ENCODE measurements around the gene PRG3. TPM values are rescaled to one million over a fixed set of nuclear protein-coding genes. Genes with fewer than 3 reads are reported as not detected.

PRG3 gene
- total RNA-seq, 1 experiment from 2014 or later, result not detected

DNA sequence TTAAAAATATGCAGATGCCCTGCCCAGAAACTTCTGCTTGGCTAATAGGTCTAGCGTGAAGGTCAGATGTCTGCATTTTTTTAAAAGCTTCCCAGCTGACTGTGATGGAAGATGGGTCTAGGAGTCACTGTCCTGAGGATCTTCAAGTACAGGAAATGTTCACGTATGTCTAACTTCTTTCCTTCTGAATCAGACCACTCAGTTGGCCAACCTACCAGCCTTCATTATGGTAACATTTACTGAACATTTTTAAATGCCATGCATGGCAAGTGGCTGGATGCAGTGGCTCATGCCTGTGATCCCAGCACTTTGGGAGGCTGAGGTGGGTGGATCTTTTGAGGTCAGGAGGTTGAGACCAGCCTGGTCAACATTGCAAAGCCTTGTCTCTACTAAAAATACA, 10.6 kb upstream of the PRG3 start:
- Histone ChIP-seq H4K8ac (replicated peaks; ENCODE audit: insufficient read length, low read depth, low read length) (no peak overlapping the region), H2BK15ac (ENCODE audit: low read depth, low read length) (no peak overlapping the region), H3K23ac (ENCODE audit: insufficient read length, low read depth, low read length) (no peak overlapping the region), H4K5ac (ENCODE audit: insufficient read length, low read depth, low read length) (no peak overlapping the region), H3K9me3 (ENCODE audit: control insufficient read depth, low read depth, low read length) (no peaks in the 10 kb centered on the region), H3K79me1 (ENCODE audit: insufficient read depth, low read depth, low read length, poor library complexity, severe bottlenecking) (no peaks in the 10 kb centered on the region), H3K18ac (ENCODE audit: insufficient read length, low read depth, low read length) (no peak overlapping the region), H3K27me3 (ENCODE audit: insufficient read depth, low read length) (no peaks in the 10 kb centered on the region; the same call in 1 of the 2 replicates), H2BK20ac (ENCODE audit: low read depth, low read length, poor library complexity, severe bottlenecking) (no peak overlapping the region), H3K4ac (ENCODE audit: low read depth, low read length) (no peak overlapping the region), H3T11ph (ENCODE audit: low read length) (no peak overlapping the region), H3K14ac (ENCODE audit: insufficient read depth, low read length) (no peak overlapping the region), H4K20me1 (ENCODE audit: control insufficient read depth, insufficient read depth, insufficient read length) (no peaks in the 10 kb centered on the region), H3K4me2 (ENCODE audit: insufficient read depth, insufficient read length, low read length) (no peak overlapping the region), H3K23me2 (ENCODE audit: insufficient read length, low read depth, low read length, poor library complexity, severe bottlenecking) (no peaks in the 10 kb centered on the region), H3K79me2 (ENCODE audit: insufficient read depth, low read length) (no peaks in the 10 kb centered on the region), H4K91ac (ENCODE audit: insufficient read length, low read depth, low read length) (no peak overlapping the region), H2BK12ac (ENCODE audit: insufficient read length, low read depth, low read length) (no peak overlapping the region), H3K56ac (ENCODE audit: insufficient read length, low read depth, low read length) (no peak overlapping the region), H2BK5ac (ENCODE audit: insufficient read length, low read length) (no peak overlapping the region), H3K9ac (ENCODE audit: extremely low read depth, insufficient read length, low read length) (no peak overlapping the region), H3K4me1 (ENCODE audit: insufficient read depth, low read length) (no peaks in the 10 kb centered on the region), H2BK120ac (ENCODE audit: low read depth, low read length, poor library complexity, severe bottlenecking) (no peak overlapping the region), H3K27ac (ENCODE audit: insufficient read length, low read depth, low read length) (no peak overlapping the region), H2AK5ac (ENCODE audit: insufficient read length, low read length) (no peak overlapping the region), H2AFZ (ENCODE audit: low read length) (no peak overlapping the region)
- peaks cover 42% of the 10 kb centered on the region for H3K27me3 Mint-ChIP-seq (ENCODE audit: low read depth)
- no CpG with 5 or more reads among the region's 2 CpGs for WGBS (ENCODE audit: extremely low coverage, insufficient read length, low lambda C conversion rate)
- H3K27ac Mint-ChIP-seq, result no peak overlapping the region
- no peaks in the 10 kb centered on the region for H3K36me3 Mint-ChIP-seq (ENCODE audit: insufficient read depth in 1 of 3, low read depth in 3 of 3)
- TF ChIP-seq, protein P1, sequence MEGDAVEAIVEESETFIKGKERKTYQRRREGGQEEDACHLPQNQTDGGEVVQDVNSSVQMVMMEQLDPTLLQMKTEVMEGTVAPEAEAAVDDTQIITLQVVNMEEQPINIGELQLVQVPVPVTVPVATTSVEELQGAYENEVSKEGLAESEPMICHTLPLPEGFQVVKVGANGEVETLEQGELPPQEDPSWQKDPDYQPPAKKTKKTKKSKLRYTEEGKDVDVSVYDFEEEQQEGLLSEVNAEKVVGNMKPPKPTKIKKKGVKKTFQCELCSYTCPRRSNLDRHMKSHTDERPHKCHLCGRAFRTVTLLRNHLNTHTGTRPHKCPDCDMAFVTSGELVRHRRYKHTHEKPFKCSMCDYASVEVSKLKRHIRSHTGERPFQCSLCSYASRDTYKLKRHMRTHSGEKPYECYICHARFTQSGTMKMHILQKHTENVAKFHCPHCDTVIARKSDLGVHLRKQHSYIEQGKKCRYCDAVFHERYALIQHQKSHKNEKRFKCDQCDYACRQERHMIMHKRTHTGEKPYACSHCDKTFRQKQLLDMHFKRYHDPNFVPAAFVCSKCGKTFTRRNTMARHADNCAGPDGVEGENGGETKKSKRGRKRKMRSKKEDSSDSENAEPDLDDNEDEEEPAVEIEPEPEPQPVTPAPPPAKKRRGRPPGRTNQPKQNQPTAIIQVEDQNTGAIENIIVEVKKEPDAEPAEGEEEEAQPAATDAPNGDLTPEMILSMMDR (conservative IDR thresholded peaks at IDR 0.05), result no peak
- H3K9me3 Mint-ChIP-seq, result no peaks in the 10 kb centered on the region
- H3K4me1 Mint-ChIP-seq, result no peaks in the 10 kb centered on the region
- no peak for DNase-seq
- no peak overlapping the region for H3K4me3 Mint-ChIP-seq

All from H9 (cell line).